Superior temporal gyrus (tissue), 1 donor: ENCODE data around the gene HSD17B2.
"Not testable (repeated sequence)": the region's sequence is repeated elsewhere in the genome, so short reads cannot be mapped to it uniquely, and the experiment has no call there.

Source experiments
- DNase-seq: peaks from one replicate; pipeline ENCODE4 v3.0.0-alpha.2; 2016; ENCODE audit errors: extremely low spot score

The HSD17B2 gene

GRCh38 chr16:82081264-82081663, 46.2 kb downstream of the HSD17B2 start:
- no peak for DNase-seq

DNA sequence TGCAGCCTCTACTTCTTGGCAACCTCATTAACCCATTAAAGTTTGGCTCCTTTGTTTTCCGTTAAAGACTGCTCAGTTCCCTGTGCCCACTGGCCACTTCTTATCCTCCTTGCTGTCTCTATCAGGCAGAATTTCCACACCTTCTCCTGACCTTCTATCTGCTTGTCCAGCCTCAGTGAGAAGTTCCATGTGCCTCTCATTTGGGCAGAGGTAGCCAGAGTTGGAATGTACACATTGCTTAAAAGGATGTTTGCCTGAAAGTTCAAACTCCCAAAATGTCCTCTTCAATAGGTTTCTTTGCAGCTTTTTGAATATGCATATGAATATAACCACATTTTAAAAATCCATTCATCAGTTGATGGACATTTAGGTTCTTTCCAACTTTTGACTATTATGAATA, 47.0 kb downstream of the HSD17B2 start:
- no peak for DNase-seq

GRCh38 chr16:82082543-82083244, 47.6 kb downstream of the HSD17B2 start:
- DNase-seq = no peak

GRCh38 chr16:82083710-82084353, 48.8 kb downstream of the HSD17B2 start:
- DNase-seq = no peak

DNA sequence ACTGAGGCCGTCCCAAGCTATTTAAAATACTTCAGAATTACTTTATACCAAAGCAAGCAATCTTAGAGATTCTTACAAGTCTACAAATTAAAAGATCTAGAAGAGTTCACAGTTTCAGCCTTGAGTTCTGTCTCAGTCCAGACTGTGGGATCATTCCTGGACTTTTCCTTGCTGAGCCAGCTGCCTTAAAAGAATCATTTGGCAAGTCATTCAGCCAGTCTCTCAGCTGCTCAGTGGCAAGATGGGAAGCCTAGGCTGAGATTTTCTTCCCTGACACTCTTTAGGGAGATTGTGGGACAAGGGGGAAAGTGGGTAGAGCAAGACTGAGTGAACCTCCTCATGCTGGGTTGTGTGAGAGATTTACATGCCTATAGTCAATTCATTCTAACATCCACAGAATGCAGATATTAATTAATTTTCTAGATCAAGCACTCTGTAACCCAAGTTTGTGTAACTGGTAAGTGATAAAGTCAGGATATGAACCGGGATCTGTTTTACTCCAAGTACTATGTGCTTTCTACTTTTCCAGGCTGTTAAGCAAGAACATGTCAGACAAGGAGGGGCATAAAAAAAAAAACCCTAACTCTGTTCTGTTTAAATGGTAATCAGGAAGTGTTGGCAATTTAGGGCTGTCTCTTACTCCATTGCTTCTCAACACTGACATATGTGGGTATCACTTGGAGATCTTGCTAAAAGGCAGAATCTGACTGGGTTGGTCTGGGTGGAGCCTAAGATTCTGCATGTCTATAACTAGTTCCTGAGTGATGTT, 50.1 kb downstream of the HSD17B2 start:
- DNase-seq = no peak

DNA sequence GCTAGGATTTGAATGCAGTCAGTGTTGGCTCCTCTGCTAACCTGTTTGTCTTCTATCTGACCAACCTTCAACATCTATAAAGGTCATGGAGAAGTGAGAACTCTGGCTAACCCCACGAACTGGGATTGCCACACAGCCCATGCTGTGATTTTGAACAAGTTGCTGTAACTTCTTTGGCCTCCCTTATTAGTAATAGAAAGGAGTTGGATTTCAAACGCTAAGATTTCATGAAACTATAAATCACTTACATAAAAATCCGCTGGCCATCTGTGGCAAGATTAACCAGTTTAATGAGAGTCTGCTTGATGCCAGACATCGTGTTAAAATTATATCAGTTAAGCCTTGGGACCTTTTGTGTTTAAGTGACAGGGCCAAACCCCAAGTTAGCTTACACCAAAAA, 53.4 kb downstream of the HSD17B2 start:
- DNase-seq = no peak

DNA sequence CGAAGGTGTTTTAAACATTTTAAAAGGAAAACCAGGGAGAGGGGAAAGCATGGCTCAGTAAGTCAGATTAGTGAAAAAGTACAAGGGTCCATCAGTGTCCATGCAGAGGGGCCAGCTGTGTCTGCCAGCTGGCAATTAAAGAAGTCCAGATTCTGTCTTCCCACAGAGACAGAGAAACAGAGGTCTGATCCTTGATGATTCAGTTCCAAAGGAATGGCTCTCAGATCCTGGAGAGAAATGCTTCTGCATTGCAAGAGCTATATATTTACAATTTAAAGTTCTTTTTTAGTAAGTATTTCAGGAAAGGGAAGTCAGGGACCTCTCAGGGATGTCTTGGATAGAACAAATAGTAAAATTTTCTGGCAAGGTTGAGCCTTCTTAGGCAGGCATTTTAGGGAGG, 56.2 kb downstream of the HSD17B2 start:
- DNase-seq = no peak

- DNase-seq = no peak
Observed at GRCh38 chr16:82092711-82093110, 57.7 kb downstream of the HSD17B2 start.

- DNase-seq = no peak
Observed at GRCh38 chr16:82093666-82094300, 58.7 kb downstream of the HSD17B2 start.

DNA sequence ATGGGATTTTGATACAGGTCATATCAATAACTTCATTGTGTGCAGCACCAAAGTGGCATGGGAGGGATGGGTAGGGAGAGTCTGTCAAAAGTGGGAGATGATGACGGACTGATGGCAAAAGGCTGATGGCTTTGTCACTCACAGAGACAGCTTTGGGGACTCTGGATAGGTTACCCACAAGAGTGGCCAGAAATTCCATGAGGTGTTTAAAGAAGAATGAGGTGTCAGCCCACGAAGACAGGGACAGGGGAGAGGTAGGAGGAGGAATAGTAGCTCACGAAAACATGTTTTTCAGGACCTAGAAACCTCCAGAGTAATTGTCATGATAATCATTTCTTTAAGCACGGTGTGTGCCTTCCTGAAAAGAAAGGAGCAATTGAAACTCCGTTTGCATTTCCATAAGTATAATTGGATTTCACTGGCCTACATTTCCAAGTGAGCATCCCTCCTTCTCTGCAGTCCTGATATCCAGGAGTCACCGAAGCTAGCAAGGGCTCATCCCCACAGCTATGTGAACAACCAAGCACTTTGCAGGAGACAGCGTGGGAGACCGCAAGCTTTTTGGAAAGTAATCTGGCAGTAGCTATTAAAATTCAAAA, 60.0 kb downstream of the HSD17B2 start:
- DNase-seq = no peak

GRCh38 chr16:82096641-82097040, 61.6 kb downstream of the HSD17B2 start:
- no peak for DNase-seq

DNA sequence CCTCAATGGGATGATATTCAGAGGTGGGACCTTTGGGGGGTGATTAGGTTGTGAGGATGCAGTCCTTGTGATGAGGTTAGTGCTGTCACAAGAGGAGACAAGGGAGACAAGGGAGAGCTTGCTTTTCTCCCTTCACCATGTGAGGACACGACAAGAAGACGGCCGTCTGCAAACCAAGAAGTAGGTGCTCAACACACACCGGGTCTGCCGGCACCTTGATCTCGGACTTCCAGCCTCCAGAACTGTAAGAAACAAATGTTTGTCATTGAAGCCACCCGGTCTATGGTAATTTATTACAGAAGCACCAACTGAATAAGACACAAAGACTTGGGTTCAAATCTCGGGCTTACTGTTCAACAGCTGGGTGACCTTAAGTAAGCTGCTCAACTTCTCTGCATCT, 70.1 kb downstream of the HSD17B2 start:
- DNase-seq = no peak

GRCh38 chr16:82108100-82108499, 73.0 kb downstream of the HSD17B2 start:
- DNase-seq = no peak

- DNase-seq = no peak
Observed at GRCh38 chr16:82108774-82109173, 73.7 kb downstream of the HSD17B2 start.

GRCh38 chr16:82109266-82109665, 74.2 kb downstream of the HSD17B2 start:
- not testable (repeated sequence) for DNase-seq

- no peak for DNase-seq
Observed at GRCh38 chr16:82111944-82112343, 76.9 kb downstream of the HSD17B2 start.

DNA sequence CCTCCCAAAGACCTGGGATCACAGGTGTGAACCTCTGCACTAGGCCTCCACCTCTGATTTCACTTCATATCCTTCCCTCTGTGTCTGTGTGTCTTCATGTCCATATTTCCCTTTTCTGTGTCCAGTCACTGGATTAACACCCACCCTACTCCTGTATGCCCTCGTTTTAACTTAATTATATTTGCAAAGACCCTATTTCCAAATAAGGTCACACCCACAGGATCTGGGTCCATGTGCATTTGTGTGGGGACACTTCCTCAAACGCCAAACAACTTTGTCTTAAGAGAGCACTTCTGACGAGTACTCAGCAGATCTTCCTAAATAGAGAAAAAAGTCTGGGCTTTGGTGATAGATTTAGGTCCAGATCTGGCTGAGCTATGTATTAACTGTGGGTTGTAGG, 78.7 kb downstream of the HSD17B2 start:
- no peak for DNase-seq

DNA sequence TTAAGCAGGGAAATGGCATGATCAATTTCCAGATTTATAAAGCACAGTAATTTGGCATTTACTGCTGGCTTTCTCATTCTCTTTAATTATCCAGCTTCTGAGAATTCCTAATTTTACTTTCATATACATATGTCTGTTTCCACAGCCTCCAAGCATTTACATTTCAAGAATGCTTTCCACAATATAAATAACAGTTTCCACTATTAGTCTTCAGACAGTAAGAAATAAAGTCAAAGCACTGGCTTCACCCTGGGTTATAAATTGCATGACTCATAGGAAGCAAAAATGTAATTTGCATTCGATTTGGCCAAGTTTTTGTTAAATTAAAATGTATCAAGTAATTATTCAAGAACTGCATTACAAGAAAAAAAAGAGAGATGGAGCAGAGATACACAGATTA, 81.5 kb downstream of the HSD17B2 start:
- no peak for DNase-seq

DNA sequence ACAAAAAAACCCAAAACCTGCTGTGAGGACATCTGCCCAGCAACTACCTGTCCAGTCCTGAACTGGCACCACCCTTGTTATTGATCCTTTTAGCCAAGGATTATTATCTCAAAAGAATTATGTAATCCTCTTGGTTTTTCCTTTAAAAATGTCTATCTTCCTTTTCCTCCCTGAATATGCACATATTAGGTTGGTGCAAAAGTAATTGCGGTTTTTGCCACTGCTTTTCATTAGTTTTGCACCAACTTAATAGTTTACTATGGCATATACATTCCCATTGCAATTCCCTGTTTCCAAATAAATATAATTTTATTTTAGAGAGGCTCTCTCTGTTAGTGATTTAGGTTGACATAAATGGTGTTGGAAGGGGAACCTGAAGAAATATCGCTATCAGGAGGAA, 83.7 kb downstream of the HSD17B2 start:
- no peak for DNase-seq

- DNase-seq = no peak
Observed at GRCh38 chr16:82119405-82119804, 84.4 kb downstream of the HSD17B2 start.

DNA sequence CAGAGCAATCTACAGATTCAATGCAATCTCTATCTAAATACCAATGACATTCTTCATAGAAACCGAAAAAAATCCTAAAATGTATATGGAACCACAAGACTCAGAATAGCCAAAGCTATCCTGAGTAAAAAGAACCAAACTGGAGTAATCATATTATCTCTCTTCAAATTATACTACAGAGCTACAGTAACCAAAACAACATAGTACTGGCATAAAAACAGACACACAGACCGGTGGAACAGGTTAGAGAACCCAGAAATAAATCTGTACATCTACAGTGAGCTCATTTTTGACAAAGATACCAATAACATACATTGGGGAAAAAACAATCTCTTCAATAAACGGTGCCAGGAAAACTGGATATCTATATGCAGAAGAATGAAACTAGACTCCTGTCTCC, 89.6 kb downstream of the HSD17B2 start:
- no peak for DNase-seq

DNA sequence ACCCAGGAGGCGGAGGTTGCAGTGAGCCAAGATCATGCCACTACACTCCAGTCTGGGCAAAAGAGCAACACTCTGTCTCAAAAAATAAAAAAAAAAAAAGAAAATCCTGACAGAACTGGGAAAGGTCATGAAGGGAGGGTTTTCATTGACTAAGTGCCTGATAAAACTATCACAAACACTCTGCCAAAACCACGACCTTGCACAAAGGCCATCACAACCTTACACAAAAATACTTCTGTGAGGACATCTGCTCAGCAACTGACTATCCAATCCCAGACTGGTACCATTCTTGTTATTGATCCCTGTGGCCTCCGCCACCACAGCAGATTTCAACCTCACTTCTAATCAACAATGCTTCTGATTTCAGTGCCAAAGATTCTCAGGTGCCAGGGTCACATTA, 94.8 kb downstream of the HSD17B2 start:
- no peak for DNase-seq
